IPS-NIHi11 (cell line): Measurements from ENCODE around the gene STK32C.

Source experiments
- DNase-seq: peaks from one replicate; pipeline ENCODE4 v3.0.0; 2012; ENCODE audit warnings: mixed read lengths, low spot score

Gene STK32C

GRCh38 chr10:132247943-132248342 lies 59.8 kb downstream of the STK32C start:
- DNase-seq, result no peak

GRCh38 chr10:132246296-132246695 lies 61.5 kb downstream of the STK32C start:
- no peak for DNase-seq

- no peak for DNase-seq
These were observed 62.7 kb downstream of the STK32C start for GRCh38 chr10:132245056-132245455.

GRCh38 chr10:132243626-132244025 lies 64.1 kb downstream of the STK32C start:
- no peak for DNase-seq

- DNase-seq, result no peak
These were observed 64.6 kb downstream of the STK32C start for GRCh38 chr10:132243141-132243540.

- DNase-seq, result no peak
These were observed 65.5 kb downstream of the STK32C start for GRCh38 chr10:132242103-132242840.

- no peak for DNase-seq
These were observed 66.3 kb downstream of the STK32C start for GRCh38 chr10:132241496-132241895.

- DNase-seq, result no peak
These were observed 66.7 kb downstream of the STK32C start for GRCh38 chr10:132241086-132241485.

- DNase-seq, result no peak
These were observed 67.2 kb downstream of the STK32C start for GRCh38 chr10:132240581-132240980.

GRCh38 chr10:132240156-132240555 lies 67.6 kb downstream of the STK32C start:
- DNase-seq, result no peak

- DNase-seq, result no peak
These were observed 68.4 kb downstream of the STK32C start for GRCh38 chr10:132239126-132240031.

- DNase-seq, result no peak
These were observed 69.2 kb downstream of the STK32C start for GRCh38 chr10:132238371-132239125.

- DNase-seq, result no peak
These were observed 69.9 kb downstream of the STK32C start for GRCh38 chr10:132237871-132238270.

- DNase-seq, result no peak
These were observed 70.4 kb downstream of the STK32C start for GRCh38 chr10:132237396-132237795.

- DNase-seq, result no peak
These were observed 70.9 kb downstream of the STK32C start for GRCh38 chr10:132236881-132237280.

GRCh38 chr10:132236161-132236560 lies 71.6 kb downstream of the STK32C start:
- DNase-seq, result no peak

- no peak for DNase-seq
These were observed 72.9 kb downstream of the STK32C start for GRCh38 chr10:132234860-132235259.

GRCh38 chr10:132233501-132234085 lies 74.2 kb downstream of the STK32C start:
- DNase-seq, result no peak

GRCh38 chr10:132232981-132233380 lies 74.8 kb downstream of the STK32C start:
- no peak for DNase-seq

- DNase-seq, result no peak
These were observed 75.5 kb downstream of the STK32C start for GRCh38 chr10:132232023-132232951.

- DNase-seq, result no peak
These were observed 76.1 kb downstream of the STK32C start for GRCh38 chr10:132231656-132232022.
